CD14-positive monocyte (primary cell): Measurements from ENCODE around the gene VSIR. TPM values are rescaled to one million over a fixed set of nuclear protein-coding genes. Genes with fewer than 3 reads are reported as not detected.

Experiments used
- DNase-seq, 3 donors: peaks; one replicate each; pipeline ENCODE4 v3.0.0-alpha.2; 2011 to 2022
- H2AFZ ChIP-seq: 2 replicates; pipeline ENCODE4 v1.6.0; 2012; ENCODE audit warnings: mild to moderate bottlenecking, low read depth, low read length, inconsistent platforms; ENCODE audit not compliant: insufficient read depth, poor library complexity, severe bottlenecking
- H3K27ac ChIP-seq, 2 donors: 1 replicate in 1 of 2; 2 replicates in 1 of 2; pipeline ENCODE4 v1.5.1; 2012 to 2013; ENCODE audit warnings: low read length in 2 of 2, control low read depth in 1 of 2, inconsistent platforms in 1 of 2, low read depth in 1 of 2, mild to moderate bottlenecking in 1 of 2
- H3K27me3 ChIP-seq, 2 donors: one replicate each; pipeline versions ENCODE4 v1.6.0 to v1.6.1; 2011 to 2013; ENCODE audit warnings: low read length in 2 of 2; ENCODE audit not compliant: control insufficient read depth in 2 of 2, insufficient read depth in 2 of 2
- H3K36me3 ChIP-seq, 2 donors: replicated peaks in 1 of 2; 1 replicate in 1 of 2; 2 replicates in 1 of 2; pipeline versions ENCODE4 v1.5.1 to v1.6.1; 2012 to 2013; ENCODE audit warnings: low read length in 2 of 2, control low read depth in 1 of 2, inconsistent platforms in 1 of 2, mild to moderate bottlenecking in 1 of 2; ENCODE audit not compliant: insufficient read depth in 2 of 2, control insufficient read depth in 1 of 2
- H3K4me1 ChIP-seq, 2 donors: 1 replicate in 1 of 2; 2 replicates in 1 of 2; pipeline versions ENCODE4 v1.5.1 to v1.6.1; 2012 to 2013; ENCODE audit warnings: low read length in 2 of 2, control low read depth in 1 of 2, inconsistent platforms in 1 of 2, mild to moderate bottlenecking in 1 of 2, moderate library complexity in 1 of 2; ENCODE audit not compliant: insufficient read depth in 2 of 2, control insufficient read depth in 1 of 2
- H3K4me2 ChIP-seq: replicated peaks from 2 replicates; pipeline ENCODE3; 2012; ENCODE audit warnings: low read length, moderate library complexity, mild to moderate bottlenecking; ENCODE audit not compliant: poor library complexity, severe bottlenecking; ENCODE audit errors: extremely low read depth
- H3K4me3 ChIP-seq, 3 experiments: fragments of 200-600 bp in 1 of 3; sonication (generic) in 1 of 3; replicated peaks in 1 of 3; 1 replicate in 2 of 3; 2 replicates in 1 of 3; pipeline ENCODE4 v1.5.1; 2011 to 2013; ENCODE audit warnings: low read length in 3 of 3, mild to moderate bottlenecking in 3 of 3, control low read depth in 2 of 3, low read depth in 2 of 3, inconsistent platforms in 1 of 3, moderate library complexity in 1 of 3
- H3K79me2 ChIP-seq: 2 replicates; pipeline ENCODE4 v1.6.0; 2012; ENCODE audit warnings: mild to moderate bottlenecking, control low read depth, inconsistent platforms, low read length, moderate library complexity; ENCODE audit not compliant: insufficient read depth
- H3K9ac ChIP-seq: 2 replicates; pipeline ENCODE4 v1.6.0; 2017; ENCODE audit warnings: low read length, mild to moderate bottlenecking; ENCODE audit not compliant: insufficient read depth, poor library complexity, severe bottlenecking
- H3K9me3 ChIP-seq, 2 donors: replicated peaks in 1 of 2; 1 replicate in 1 of 2; 2 replicates in 1 of 2; pipeline versions ENCODE4 v1.5.1 to v1.6.1; 2012 to 2013; ENCODE audit warnings: low read length in 2 of 2, control low read depth in 1 of 2; ENCODE audit not compliant: control insufficient read depth in 1 of 2, insufficient read depth in 1 of 2
- H4K20me1 ChIP-seq: 2 replicates; pipeline ENCODE4 v1.6.0; 2012; ENCODE audit warnings: mild to moderate bottlenecking, low read length, control low read depth, moderate library complexity; ENCODE audit not compliant: insufficient read depth
- H3K27ac Mint-ChIP-seq, 7 donors: one replicate each; pipeline ENCODE4 v1.8.0; 2020; ENCODE audit warnings: mild to moderate bottlenecking in 7 of 7, mixed read lengths in 7 of 7, moderate library complexity in 6 of 7, inconsistent platforms in 2 of 7
- H3K27me3 Mint-ChIP-seq, 3 donors: one replicate each; pipeline ENCODE4 v1.8.0; 2021 to 2022; ENCODE audit warnings: low read depth in 3 of 3, mild to moderate bottlenecking in 3 of 3, mixed read lengths in 3 of 3, moderate library complexity in 3 of 3, inconsistent platforms in 1 of 3
- H3K36me3 Mint-ChIP-seq, 2 donors: one replicate each; pipeline ENCODE4 v1.8.0; 2020; ENCODE audit warnings: mixed read lengths in 2 of 2, inconsistent platforms in 1 of 2, mild to moderate bottlenecking in 1 of 2
- H3K4me1 Mint-ChIP-seq: one replicate; pipeline ENCODE4 v1.8.0; 2020; ENCODE audit warnings: mild to moderate bottlenecking, mixed read lengths
- H3K4me3 Mint-ChIP-seq, 2 donors: one replicate each; pipeline ENCODE4 v1.8.0; 2020; ENCODE audit warnings: mild to moderate bottlenecking in 2 of 2, mixed read lengths in 2 of 2, moderate library complexity in 1 of 2
- H3K9me3 Mint-ChIP-seq, 7 donors: one replicate each; pipeline ENCODE4 v1.8.0; 2020 to 2022; ENCODE audit warnings: mixed read lengths in 7 of 7, mild to moderate bottlenecking in 6 of 7, moderate library complexity in 6 of 7, inconsistent platforms in 2 of 7
- WGBS: methylation state at CpG from one replicate; pipeline ENCODE4 v1.1.5; 2013; ENCODE audit warnings: missing lambda C conversion rate; ENCODE audit not compliant: insufficient coverage; 5-methylcytosine and 5-hydroxymethylcytosine counted together
- intact Hi-C, 2 donors: fragments of 100-400 bp; cut with micrococcal nuclease; formaldehyde crosslinking; loops; one replicate each; pipeline versions ENCODE4 v1.15.0 to v1.15.1; 2023
- polyA plus RNA-seq, 3 donors: library from polyadenylated mRNA; depleted of rRNA in 1 of 3; unstranded in 2 of 3; stranded (reverse) in 1 of 3; fragments of 300-500 nt in 2 of 3; fragments of >200 nt in 1 of 3; fragmentation: Illumina TruSeq in 2 of 3; gene quantifications; 1 replicate in 2 of 3; 2 replicates in 1 of 3; pipeline ENCODE4 v1.2.3, GENCODE V29; 2012 to 2021
- TF ChIP-seq, protein P1 (sequence below): fragments of 200-600 bp; IDR thresholded peaks from one replicate; pipeline ENCODE4 v1.8.0; 2022; ENCODE audit warnings: antibody characterized with exemption, mild to moderate bottlenecking

VSIR gene
- polyA plus RNA-seq, 3 donors = 635 to 1,133 (median 801) TPM

DNA sequence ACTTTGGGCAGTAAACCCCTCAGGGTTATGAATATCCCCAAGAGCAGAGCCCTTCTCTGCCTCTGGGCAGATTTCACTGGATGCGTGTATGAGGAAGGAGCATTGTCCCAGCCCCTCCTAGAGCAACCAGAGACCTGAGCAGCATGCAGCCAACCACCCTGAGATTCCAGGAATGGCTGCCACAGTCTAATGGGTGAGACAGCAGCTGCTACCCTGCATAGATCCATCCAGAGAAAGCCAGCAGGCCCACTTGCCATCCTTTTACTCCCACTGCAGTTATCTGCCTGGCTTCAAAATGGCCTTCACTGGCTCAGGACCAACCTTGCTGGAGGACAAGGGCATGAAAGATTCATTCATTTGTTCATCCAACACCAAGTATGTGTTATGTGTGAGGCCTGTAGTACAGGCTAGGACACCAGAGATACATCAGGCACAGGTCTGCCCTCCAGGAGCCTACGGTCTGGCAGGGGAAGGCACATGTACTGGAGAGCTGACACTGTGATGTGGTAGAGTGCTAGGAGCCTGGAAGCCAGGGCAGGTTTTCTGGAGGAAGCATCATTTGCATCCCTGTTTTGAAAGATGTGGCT lies 27.6 kb downstream of the VSIR start:
- no CpG with 5 or more reads among the region's 2 CpGs for WGBS
- Histone ChIP-seq H3K27ac (peak overlapping the region; percentile 82 to 83), H3K79me2 (peaks cover 9% of the 10 kb centered on the region), H3K4me2 (peak overlapping the region; percentile 63), H3K9ac (peak overlapping the region; percentile 20), H2AFZ (no peak overlapping the region), H3K4me1 (peaks cover 92 to 100% of the 10 kb centered on the region in 2 donors), H4K20me1 (peaks cover 28% of the 10 kb centered on the region), H3K36me3 (peaks cover 21 to 35% of the 10 kb centered on the region in 2 donors), H3K27me3 (no peaks in the 10 kb centered on the region), H3K4me3 (peak overlapping the region in 1 of 3 experiments; percentile 64), H3K9me3 (peaks cover 0 to 11% of the 10 kb centered on the region in 2 donors)
- Mint-ChIP-seq H3K27me3 (peaks cover 0 to 4% (median 2%) of the 10 kb centered on the region in 3 donors), H3K4me3 (peak overlapping the region; percentile 35 to 59), H3K9me3 (peaks cover 0 to 9% (median 7%) of the 10 kb centered on the region in 7 donors), H3K4me1 (peaks cover 99% of the 10 kb centered on the region), H3K36me3 (peaks cover 53 to 70% of the 10 kb centered on the region in 2 donors), H3K27ac (peak overlapping the region; percentile 60 to 96 (median 95))
- TF ChIP-seq, protein P1, sequence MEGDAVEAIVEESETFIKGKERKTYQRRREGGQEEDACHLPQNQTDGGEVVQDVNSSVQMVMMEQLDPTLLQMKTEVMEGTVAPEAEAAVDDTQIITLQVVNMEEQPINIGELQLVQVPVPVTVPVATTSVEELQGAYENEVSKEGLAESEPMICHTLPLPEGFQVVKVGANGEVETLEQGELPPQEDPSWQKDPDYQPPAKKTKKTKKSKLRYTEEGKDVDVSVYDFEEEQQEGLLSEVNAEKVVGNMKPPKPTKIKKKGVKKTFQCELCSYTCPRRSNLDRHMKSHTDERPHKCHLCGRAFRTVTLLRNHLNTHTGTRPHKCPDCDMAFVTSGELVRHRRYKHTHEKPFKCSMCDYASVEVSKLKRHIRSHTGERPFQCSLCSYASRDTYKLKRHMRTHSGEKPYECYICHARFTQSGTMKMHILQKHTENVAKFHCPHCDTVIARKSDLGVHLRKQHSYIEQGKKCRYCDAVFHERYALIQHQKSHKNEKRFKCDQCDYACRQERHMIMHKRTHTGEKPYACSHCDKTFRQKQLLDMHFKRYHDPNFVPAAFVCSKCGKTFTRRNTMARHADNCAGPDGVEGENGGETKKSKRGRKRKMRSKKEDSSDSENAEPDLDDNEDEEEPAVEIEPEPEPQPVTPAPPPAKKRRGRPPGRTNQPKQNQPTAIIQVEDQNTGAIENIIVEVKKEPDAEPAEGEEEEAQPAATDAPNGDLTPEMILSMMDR = no peak
- intact Hi-C loops = no loop called here
- no peak for DNase-seq

- no peak overlapping the region for H3K4me3 Mint-ChIP-seq
- Histone ChIP-seq H4K20me1 (peaks cover 22% of the 10 kb centered on the region), H3K4me2 (no peak overlapping the region), H3K9ac (no peak overlapping the region), H3K79me2 (peaks cover 8% of the 10 kb centered on the region), H3K4me1 (peaks cover 92 to 100% of the 10 kb centered on the region in 2 donors), H3K27me3 (no peaks in the 10 kb centered on the region), H3K9me3 (peaks cover 0 to 11% of the 10 kb centered on the region in 2 donors), H3K36me3 (peaks cover 14 to 28% of the 10 kb centered on the region in 2 donors), H3K27ac (peak overlapping the region in 1 of 2 donors; percentile 82), H3K4me3 (no peak overlapping the region), H2AFZ (no peak overlapping the region)
- peak overlapping the region in 3 of 7 donors; percentile 13 to 96 (median 30) for H3K27ac Mint-ChIP-seq
- H3K9me3 Mint-ChIP-seq = peaks cover 0 to 9% (median 7%) of the 10 kb centered on the region in 7 donors
- peaks cover 99% of the 10 kb centered on the region for H3K4me1 Mint-ChIP-seq
- TF ChIP-seq, protein P1 = no peak
- peaks cover 51 to 68% of the 10 kb centered on the region in 2 donors for H3K36me3 Mint-ChIP-seq
- H3K27me3 Mint-ChIP-seq = peaks cover 0 to 4% (median 2%) of the 10 kb centered on the region in 3 donors
- DNase-seq = no peak
- WGBS = 95% methylated on average over 3 of the region's 8 CpGs
- intact Hi-C loops = no loop called here
Measured at GRCh38 chr10:71744897-71745663, 28.2 kb downstream of the VSIR start.
